ENCODE measurements around the gene SLC29A4.
"Not testable (repeated sequence)": the region's sequence is repeated elsewhere in the genome, so short reads cannot be mapped to it uniquely, and the experiment has no call there.

DNA sequence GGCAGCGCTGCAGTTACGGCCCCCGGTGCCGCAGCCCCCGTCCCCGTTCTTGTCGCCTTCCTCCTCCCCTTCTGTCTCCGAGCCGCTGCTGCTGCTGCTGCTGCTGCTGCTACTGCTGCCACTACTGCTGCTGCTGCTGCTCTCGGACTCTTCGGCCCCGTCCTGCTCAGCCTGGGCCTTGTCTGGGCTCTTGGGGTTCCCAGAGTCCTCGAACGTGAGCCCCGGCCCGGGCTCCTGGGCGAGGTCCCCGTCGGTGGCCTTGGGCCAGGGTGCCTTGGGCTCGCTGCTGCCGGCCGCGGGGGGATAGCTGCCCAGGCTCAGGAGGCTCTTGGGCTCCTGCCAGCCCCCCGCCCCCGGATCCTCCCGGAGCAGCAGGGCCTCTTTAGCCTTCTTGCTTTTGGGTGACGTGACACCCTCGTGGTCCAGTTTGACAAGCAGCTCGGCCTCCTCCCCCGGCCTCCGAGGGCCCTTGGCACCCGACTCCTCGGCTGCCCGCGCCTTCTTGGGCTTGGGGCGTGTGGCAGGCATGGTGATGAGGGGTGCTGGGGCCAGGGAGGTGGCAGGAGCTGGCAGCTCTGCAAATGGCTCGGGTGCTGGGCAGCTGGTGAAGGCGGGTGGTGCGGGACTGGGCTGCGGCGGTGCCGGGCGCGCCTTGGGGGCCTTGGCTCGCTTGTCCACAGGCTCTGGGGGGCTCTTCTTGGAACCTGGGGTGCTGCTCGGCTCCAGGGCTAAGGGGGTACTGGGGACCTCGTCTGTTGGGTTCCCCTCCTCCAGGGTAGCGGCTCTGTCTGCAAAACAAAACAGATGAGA, 30.5 kb downstream of the SLC29A4 start:
- not testable (repeated sequence) for TF ChIP-seq EP300, POLR2AphosphoS5 (IDR thresholded peaks at IDR 0.05)
- TF ChIP-seq, protein P1, sequence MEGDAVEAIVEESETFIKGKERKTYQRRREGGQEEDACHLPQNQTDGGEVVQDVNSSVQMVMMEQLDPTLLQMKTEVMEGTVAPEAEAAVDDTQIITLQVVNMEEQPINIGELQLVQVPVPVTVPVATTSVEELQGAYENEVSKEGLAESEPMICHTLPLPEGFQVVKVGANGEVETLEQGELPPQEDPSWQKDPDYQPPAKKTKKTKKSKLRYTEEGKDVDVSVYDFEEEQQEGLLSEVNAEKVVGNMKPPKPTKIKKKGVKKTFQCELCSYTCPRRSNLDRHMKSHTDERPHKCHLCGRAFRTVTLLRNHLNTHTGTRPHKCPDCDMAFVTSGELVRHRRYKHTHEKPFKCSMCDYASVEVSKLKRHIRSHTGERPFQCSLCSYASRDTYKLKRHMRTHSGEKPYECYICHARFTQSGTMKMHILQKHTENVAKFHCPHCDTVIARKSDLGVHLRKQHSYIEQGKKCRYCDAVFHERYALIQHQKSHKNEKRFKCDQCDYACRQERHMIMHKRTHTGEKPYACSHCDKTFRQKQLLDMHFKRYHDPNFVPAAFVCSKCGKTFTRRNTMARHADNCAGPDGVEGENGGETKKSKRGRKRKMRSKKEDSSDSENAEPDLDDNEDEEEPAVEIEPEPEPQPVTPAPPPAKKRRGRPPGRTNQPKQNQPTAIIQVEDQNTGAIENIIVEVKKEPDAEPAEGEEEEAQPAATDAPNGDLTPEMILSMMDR (IDR thresholded peaks at IDR 0.05), result not testable (repeated sequence)

All from suprapubic skin (tissue), 4 donors.